ENCODE measurements around the gene ZNF420.
A peak's percentile ranks its signal among the peaks of the same experiment; 100 is the strongest.

Gene ZNF420

GRCh38 chr19:37160153-37160552 is 81.9 kb downstream of the ZNF420 start:
- no peak for DNase-seq

GRCh38 chr19:37165635-37166034 is 87.4 kb downstream of the ZNF420 start:
- DNase-seq = no peak

GRCh38 chr19:37172368-37173366 is 94.4 kb downstream of the ZNF420 start, which contains the start of gene ZNF585A:
TSS of gene ZNF585A (minus strand) at chr19:37172695. CDS start at chr19:37169910, 2,785 bp downstream.
- peak; percentile 98 for DNase-seq

Measured in kidney glomerular epithelial cell (primary cell).